ENCODE data around the gene NDUFC1.

The NDUFC1 gene

GRCh38 chr4:139253046-139253445 lies 49.2 kb downstream of the NDUFC1 start:
- no peak overlapping the region for H3K4me3 ChIP-seq (ENCODE audit: low read depth, low read length)
- DNase-seq (ENCODE audit: low read depth) = no peak
- no peak for TF ChIP-seq CTCF (IDR thresholded peaks at IDR 0.05; ENCODE audit: low read depth, low read length, missing control alignments)

- no peak for DNase-seq (ENCODE audit: low read depth)
- TF ChIP-seq CTCF (IDR thresholded peaks at IDR 0.05; ENCODE audit: low read depth, low read length, missing control alignments) = no peak
- H3K4me3 ChIP-seq (ENCODE audit: low read depth, low read length) = no peak overlapping the region
Observed at GRCh38 chr4:139247700-139248238, 54.5 kb downstream of the NDUFC1 start.

- DNase-seq (ENCODE audit: low read depth) = no peak
- H3K4me3 ChIP-seq (ENCODE audit: low read depth, low read length) = no peak overlapping the region
- TF ChIP-seq CTCF (IDR thresholded peaks at IDR 0.05; ENCODE audit: low read depth, low read length, missing control alignments) = no peak
Observed at GRCh38 chr4:139247241-139247640, 55.0 kb downstream of the NDUFC1 start.

GRCh38 chr4:139246166-139246565 lies 56.1 kb downstream of the NDUFC1 start:
- no peak overlapping the region for H3K4me3 ChIP-seq (ENCODE audit: low read depth, low read length)
- no peak for DNase-seq (ENCODE audit: low read depth)
- no peak for TF ChIP-seq CTCF (IDR thresholded peaks at IDR 0.05; ENCODE audit: low read depth, low read length, missing control alignments)

GRCh38 chr4:139245590-139245989 lies 56.7 kb downstream of the NDUFC1 start:
- no peak overlapping the region for H3K4me3 ChIP-seq (ENCODE audit: low read depth, low read length)
- no peak for TF ChIP-seq CTCF (IDR thresholded peaks at IDR 0.05; ENCODE audit: low read depth, low read length, missing control alignments)

GRCh38 chr4:139243448-139244365 lies 58.6 kb downstream of the NDUFC1 start:
- no peak for TF ChIP-seq CTCF (IDR thresholded peaks at IDR 0.05; ENCODE audit: low read depth, low read length, missing control alignments)
- H3K4me3 ChIP-seq (ENCODE audit: low read depth, low read length) = no peak overlapping the region
- no peak for DNase-seq (ENCODE audit: low read depth)

More at GRCh38 chr4:139245590-139245989, 56.7 kb downstream of the NDUFC1 start:
- no peak for DNase-seq (ENCODE audit: low read depth)

Measured in GM12864 (cell line).